RKO (cell line): ENCODE data around the gene TMSB10.
"Not testable (repeated sequence)": the region's sequence is repeated elsewhere in the genome, so short reads cannot be mapped to it uniquely, and the experiment has no call there.

ENCODE experiments used
- DNase-seq: peaks from one replicate; pipeline ENCODE4 v3.0.0-alpha.2; 2016; ENCODE audit warnings: low spot score

Gene TMSB10

GRCh38 chr2:84904151-84904550 lies 1.3 kb upstream of the TMSB10 start:
- no peak for DNase-seq

GRCh38 chr2:84904717-84905174 lies 710 bp upstream of the TMSB10 start:
- DNase-seq = peak; percentile 69

GRCh38 chr2:84906108-84906899 lies 848 bp downstream of the TMSB10 start:
- peak; percentile 19 for DNase-seq

- peak; percentile 94 for DNase-seq
Measured at GRCh38 chr2:84906900-84907714, 1.7 kb downstream of the TMSB10 start.

GRCh38 chr2:84908948-84909713 lies 3.7 kb downstream of the TMSB10 start:
- no peak for DNase-seq

- DNase-seq = no peak
Measured at GRCh38 chr2:84911135-84911678, 5.8 kb downstream of the TMSB10 start.

GRCh38 chr2:84912984-84913383 lies 7.5 kb downstream of the TMSB10 start:
- DNase-seq = no peak

- no peak for DNase-seq
Measured at GRCh38 chr2:84914334-84914733, 8.9 kb downstream of the TMSB10 start.

- DNase-seq = not testable (repeated sequence)
Measured at GRCh38 chr2:84915675-84916074, 10.2 kb downstream of the TMSB10 start.

- not testable (repeated sequence) for DNase-seq
Measured at GRCh38 chr2:84917821-84918220, 12.4 kb downstream of the TMSB10 start.

GRCh38 chr2:84918430-84918829 lies 13.0 kb downstream of the TMSB10 start:
- no peak for DNase-seq

GRCh38 chr2:84919885-84920580 lies 14.6 kb downstream of the TMSB10 start:
- DNase-seq = peak; percentile 98

- DNase-seq = no peak
Measured at GRCh38 chr2:84923009-84923408, 17.6 kb downstream of the TMSB10 start.

GRCh38 chr2:84924173-84925106 lies 19.0 kb downstream of the TMSB10 start:
- peak; percentile 50 for DNase-seq

GRCh38 chr2:84925336-84925723 lies 19.9 kb downstream of the TMSB10 start:
- no peak for DNase-seq

- DNase-seq = peak; percentile 99
Measured at GRCh38 chr2:84925724-84926376, 20.4 kb downstream of the TMSB10 start.

- DNase-seq = no peak
Measured at GRCh38 chr2:84927275-84927627, 21.8 kb downstream of the TMSB10 start.

- DNase-seq = no peak
Measured at GRCh38 chr2:84931384-84931821, 25.9 kb downstream of the TMSB10 start.

GRCh38 chr2:84938194-84938879 lies 32.9 kb downstream of the TMSB10 start:
- DNase-seq = no peak
